Muscle of leg (tissue), 11 donors: ENCODE measurements around the gene TRAK1. TPM values are rescaled to one million over a fixed set of nuclear protein-coding genes. Genes with fewer than 3 reads are reported as not detected.
A peak's percentile ranks its signal among the peaks of the same experiment; 100 is the strongest.

Experiments
- DNase-seq: peaks from one replicate; pipeline ENCODE4 v3.0.0; 2013
- H3K27ac ChIP-seq: one replicate; pipeline ENCODE4 v1.5.1; 2013; ENCODE audit warnings: mild to moderate bottlenecking, low read length, control low read depth
- H3K27me3 ChIP-seq: one replicate; pipeline ENCODE4 v1.6.1; 2013; ENCODE audit warnings: low read length; ENCODE audit not compliant: control insufficient read depth, insufficient read depth
- H3K36me3 ChIP-seq: one replicate; pipeline ENCODE4 v1.6.1; 2013; ENCODE audit warnings: low read length; ENCODE audit not compliant: control insufficient read depth, insufficient read depth
- H3K4me1 ChIP-seq: one replicate; pipeline ENCODE4 v1.6.1; 2013; ENCODE audit warnings: low read length; ENCODE audit not compliant: control insufficient read depth, insufficient read depth
- H3K4me3 ChIP-seq: one replicate; pipeline ENCODE4 v1.5.1; 2013; ENCODE audit warnings: low read length, control low read depth
- H3K9me3 ChIP-seq: replicated peaks from 2 replicates; pipeline ENCODE4 v1.6.1; 2013; ENCODE audit warnings: low read depth, low read length; ENCODE audit not compliant: control insufficient read depth
- WGBS: methylation state at CpG from one replicate; pipeline ENCODE4 v1.1.5; 2013; ENCODE audit warnings: missing lambda C conversion rate; ENCODE audit not compliant: insufficient coverage; 5-methylcytosine and 5-hydroxymethylcytosine counted together
- polyA plus RNA-seq, 8 donors: library from polyadenylated mRNA; unstranded; fragments of 120-200 nt; gene quantifications; one replicate each; pipeline versions ENCODE4 v1.2.1 to v1.2.3, GENCODE V29; 2013; ENCODE audit warnings: inconsistent platforms in 1 of 8, low replicate concordance in 1 of 8; ENCODE audit not compliant: insufficient read length in 8 of 8, insufficient read depth in 1 of 8
- total RNA-seq: library from RNA; stranded (reverse); fragments of 120-200 nt; gene quantifications from one replicate; pipeline ENCODE4 v1.2.4, GENCODE V29; 2013

TRAK1 gene
- total and polyA plus RNA-seq, 9 donors: 62.6 to 117 (median 84.2) TPM

DNA sequence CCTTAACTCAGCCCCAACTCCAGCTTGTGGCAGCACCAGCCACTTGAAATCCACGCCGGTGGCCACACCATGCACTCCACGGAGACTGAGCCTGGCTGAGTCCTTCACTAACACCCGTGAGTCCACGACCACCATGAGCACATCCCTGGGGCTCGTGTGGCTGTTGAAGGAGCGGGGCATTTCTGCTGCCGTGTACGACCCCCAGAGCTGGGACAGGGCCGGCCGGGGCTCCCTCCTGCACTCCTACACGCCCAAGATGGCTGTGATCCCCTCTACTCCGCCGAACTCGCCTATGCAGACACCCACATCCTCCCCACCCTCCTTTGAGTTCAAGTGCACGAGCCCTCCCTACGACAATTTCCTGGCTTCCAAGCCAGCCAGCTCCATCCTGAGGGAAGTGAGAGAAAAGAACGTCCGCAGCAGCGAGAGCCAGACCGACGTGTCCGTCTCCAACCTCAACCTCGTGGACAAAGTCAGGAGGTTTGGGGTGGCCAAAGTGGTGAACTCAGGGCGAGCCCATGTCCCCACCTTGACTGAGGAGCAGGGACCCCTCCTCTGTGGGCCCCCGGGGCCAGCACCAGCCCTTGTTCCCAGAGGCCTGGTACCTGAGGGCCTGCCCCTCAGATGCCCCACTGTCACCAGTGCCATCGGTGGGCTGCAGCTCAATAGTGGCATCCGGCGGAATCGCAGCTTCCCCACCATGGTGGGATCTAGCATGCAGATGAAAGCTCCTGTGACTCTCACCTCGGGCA lies 132.0 kb downstream of the TRAK1 start:
- Histone ChIP-seq H3K27me3 (no peaks in the 10 kb centered on the region), H3K4me1 (no peaks in the 10 kb centered on the region), H3K9me3 (no peaks in the 10 kb centered on the region), H3K4me3 (no peak overlapping the region), H3K27ac (no peak overlapping the region), H3K36me3 (peaks cover 59% of the 10 kb centered on the region)
- WGBS: 91% methylated on average over 30 of the region's 31 CpGs
- DNase-seq: no peak

GRCh38 chr3:42224178-42224577 lies 133.0 kb downstream of the TRAK1 start:
- no peak overlapping the region for H3K4me3 ChIP-seq
- peaks cover 50% of the 10 kb centered on the region for H3K36me3 ChIP-seq
- 68% methylated on average over 6 of the region's 9 CpGs for WGBS
- H3K9me3 ChIP-seq: no peaks in the 10 kb centered on the region
- no peak overlapping the region for H3K27ac ChIP-seq
- H3K27me3 ChIP-seq: no peaks in the 10 kb centered on the region
- H3K4me1 ChIP-seq: no peaks in the 10 kb centered on the region
- DNase-seq: no peak

DNA sequence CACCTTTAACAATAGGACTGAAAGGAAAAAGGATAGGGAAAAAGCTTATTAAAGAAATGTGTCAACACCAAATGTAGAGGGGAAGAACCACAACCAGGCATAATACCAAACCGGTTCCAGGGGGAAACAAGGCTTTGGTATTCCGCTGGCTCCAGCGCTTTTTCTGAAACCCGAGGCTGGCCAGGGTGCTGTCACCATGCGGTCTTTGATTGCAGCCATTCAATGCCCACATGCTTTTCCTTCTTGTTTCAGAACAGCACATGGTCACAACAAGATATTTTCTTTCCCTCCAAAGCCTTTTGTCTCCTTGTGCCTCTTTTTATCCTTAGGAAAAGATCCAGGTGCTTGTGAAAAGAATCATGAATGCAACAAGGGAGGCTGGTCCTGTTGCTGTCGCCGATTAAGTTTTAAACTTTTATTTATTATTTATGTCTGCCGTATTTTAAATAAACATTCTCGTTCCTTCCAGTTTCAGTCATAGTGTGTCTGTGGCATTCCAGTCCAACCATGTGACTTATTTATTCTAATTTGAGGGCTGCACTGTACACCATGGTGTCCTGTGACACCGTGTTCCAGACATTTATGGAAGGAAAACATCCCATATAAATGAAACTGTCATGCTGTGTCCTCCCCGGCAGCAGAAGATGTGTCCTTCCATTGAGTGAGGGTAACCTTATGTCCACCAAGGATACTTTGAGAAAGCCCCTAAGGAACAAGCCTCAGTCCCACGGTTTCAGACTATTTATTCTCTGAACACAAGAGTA lies 133.7 kb downstream of the TRAK1 start:
- Histone ChIP-seq H3K36me3 (peaks cover 45% of the 10 kb centered on the region), H3K27ac (no peak overlapping the region), H3K9me3 (no peaks in the 10 kb centered on the region), H3K4me3 (no peak overlapping the region), H3K4me1 (peaks cover 3% of the 10 kb centered on the region), H3K27me3 (no peaks in the 10 kb centered on the region)
- no peak for DNase-seq
- WGBS: 60% methylated on average over 5 of the region's 12 CpGs

DNA sequence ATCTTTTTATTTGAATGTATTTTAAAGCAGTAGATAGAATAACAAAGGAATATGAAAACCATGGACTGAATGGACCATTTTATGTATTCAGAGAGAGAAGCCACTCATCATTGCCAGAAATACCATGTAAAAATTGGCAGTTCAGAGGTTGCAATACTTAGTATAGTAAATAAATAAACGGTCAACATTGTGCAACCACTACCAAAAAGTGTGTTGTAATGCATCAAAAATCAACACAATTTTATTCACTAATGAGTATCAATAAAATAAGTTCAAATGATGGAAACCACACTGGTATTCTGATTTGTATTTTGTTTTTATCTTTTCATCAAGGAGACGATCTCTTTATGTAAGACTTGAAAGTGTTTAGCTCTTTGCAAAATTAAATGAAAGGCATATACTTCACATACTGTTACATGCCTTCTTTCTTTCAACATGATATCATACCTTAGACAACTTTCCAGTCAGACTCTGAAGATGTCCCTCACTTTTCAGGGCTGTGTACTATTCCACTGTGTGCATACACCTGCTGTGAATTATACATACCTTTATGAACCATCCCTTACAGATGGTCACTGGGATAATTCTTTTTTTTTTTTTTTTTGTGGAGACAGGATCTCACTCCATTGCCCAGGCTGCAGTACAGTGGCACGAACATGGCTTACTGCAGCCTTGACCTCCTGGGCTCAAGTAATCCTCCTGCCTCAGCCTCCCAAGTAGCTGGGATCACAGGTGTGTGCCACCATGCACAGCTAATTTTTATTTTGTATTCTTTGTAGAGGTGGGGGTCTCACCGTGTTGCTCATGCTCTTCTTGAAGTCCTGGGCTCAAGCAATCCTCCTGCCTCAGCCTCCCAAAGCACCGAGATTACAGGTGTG lies 134.6 kb downstream of the TRAK1 start:
- no peaks in the 10 kb centered on the region for H3K27me3 ChIP-seq
- H3K36me3 ChIP-seq: peaks cover 36% of the 10 kb centered on the region
- no peak for DNase-seq
- peaks cover 3% of the 10 kb centered on the region for H3K4me1 ChIP-seq
- no peak overlapping the region for H3K4me3 ChIP-seq
- H3K9me3 ChIP-seq: no peaks in the 10 kb centered on the region
- no peak overlapping the region for H3K27ac ChIP-seq
- WGBS: no CpG with 5 or more reads among the region's 5 CpGs

DNA sequence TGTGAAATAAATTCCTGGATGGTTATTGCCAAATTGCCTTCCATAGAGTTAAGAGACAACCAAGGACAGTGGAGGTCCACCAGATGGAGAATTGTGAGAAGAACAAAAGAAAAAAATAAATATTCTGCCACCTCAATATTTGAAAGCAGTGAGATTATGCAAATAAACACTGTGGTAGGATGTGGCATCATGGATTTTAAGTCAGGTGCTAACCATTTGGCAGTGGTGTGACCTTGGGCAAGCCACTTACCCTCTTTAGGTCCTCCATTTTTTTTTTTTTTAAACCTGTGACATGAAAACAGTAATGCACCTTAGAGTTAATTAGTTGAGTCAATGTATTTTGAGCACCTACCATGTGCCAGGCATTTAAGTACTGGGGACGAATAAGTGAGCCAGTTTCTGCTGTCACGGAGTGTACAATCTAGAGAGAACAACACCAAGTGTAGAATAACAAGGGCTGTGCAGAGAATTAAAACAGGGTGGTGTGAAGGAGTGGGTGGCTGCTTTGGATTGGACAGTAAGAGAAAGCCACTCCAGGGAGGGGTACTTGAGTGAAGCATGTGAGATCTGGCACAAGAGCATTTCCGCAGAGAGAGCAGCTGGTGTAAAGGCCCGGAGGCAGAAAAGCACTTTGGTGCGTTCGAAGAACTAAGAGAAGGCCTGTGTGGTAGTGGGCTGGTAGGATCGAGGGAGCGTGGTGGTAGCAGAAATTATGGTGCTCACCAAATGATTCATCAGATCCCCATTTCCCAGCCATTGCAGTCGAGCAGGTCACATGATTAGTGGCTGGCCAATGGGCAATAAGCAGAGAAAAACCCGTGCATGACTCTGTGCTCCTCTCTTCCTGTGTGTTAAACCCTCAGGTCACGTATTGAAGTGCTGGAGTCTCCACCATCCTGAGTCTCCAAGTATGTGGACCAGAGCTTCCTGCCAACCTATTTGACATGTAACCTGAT lies 135.6 kb downstream of the TRAK1 start:
- no peak overlapping the region for H3K4me3 ChIP-seq
- 75% methylated on average over 8 of the region's 11 CpGs for WGBS
- no peak for DNase-seq
- H3K27me3 ChIP-seq: no peaks in the 10 kb centered on the region
- no peaks in the 10 kb centered on the region for H3K9me3 ChIP-seq
- peaks cover 29% of the 10 kb centered on the region for H3K36me3 ChIP-seq
- no peak overlapping the region for H3K27ac ChIP-seq
- H3K4me1 ChIP-seq: peaks cover 3% of the 10 kb centered on the region

DNA sequence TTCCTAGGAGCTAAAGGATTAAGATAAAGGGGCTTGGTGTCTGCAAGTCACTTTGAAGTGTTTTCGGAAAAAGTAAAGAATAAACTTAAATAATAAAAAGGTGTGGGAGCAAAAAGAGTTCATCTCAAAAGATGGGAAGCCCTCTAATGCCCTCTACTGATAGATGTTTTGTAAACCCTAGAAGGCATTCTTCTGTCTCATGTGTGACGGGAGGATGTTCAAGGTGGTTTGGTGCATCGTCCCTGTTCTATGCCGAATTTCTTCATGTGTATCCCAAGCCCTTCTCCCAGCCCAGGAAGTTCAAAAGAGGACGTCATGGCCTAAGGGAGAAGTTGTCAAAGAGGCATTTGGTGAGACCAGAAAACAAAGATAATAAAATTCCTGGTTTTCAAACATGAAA lies 137.6 kb downstream of the TRAK1 start:
- WGBS: no CpG with 5 or more reads among the region's 5 CpGs
- peaks cover 3% of the 10 kb centered on the region for H3K4me1 ChIP-seq
- H3K27me3 ChIP-seq: no peaks in the 10 kb centered on the region
- no peaks in the 10 kb centered on the region for H3K9me3 ChIP-seq
- peaks cover 10% of the 10 kb centered on the region for H3K36me3 ChIP-seq
- no peak overlapping the region for H3K4me3 ChIP-seq
- DNase-seq: no peak
- no peak overlapping the region for H3K27ac ChIP-seq

DNA sequence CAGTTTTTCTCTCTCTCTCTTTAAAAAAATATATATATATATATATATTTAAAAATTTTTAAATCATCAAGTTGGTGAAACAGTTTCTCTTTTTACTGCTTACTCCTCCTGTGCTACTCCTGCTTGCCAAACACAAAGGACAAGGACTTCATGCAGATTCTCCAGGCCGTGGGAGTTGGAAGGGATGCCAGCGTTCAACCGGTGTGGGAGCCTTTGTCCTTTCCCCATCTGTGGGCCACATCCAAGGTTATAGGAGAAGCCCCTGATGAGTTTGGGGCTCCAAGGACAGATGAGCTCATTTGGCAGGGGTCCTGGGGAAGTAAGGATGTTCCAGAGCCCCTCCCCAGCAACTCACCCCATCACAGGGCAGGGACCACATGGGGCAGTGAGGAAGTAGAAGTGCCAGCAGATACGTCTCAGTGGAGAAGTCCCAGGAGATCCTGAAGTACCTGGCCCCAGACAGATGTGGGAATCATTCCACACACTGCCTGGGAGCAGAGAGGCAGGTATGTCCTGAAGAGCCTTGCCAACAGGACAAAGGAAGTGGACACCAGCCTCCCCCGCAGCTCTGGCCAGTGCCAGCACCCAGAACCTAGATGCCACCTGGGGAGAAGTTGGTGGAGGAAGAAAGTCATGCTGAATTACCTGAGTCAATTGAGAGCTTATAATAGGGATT lies 138.2 kb downstream of the TRAK1 start:
- no peaks in the 10 kb centered on the region for H3K27me3 ChIP-seq
- peak; percentile 12 for DNase-seq
- no peak overlapping the region for H3K4me3 ChIP-seq
- H3K27ac ChIP-seq: no peak overlapping the region
- H3K36me3 ChIP-seq: peaks cover 5% of the 10 kb centered on the region
- no peaks in the 10 kb centered on the region for H3K9me3 ChIP-seq
- H3K4me1 ChIP-seq: peaks cover 3% of the 10 kb centered on the region
- WGBS: 25% methylated on average over 4 of the region's 5 CpGs

GRCh38 chr3:42229942-42230688 lies 139.0 kb downstream of the TRAK1 start:
- WGBS: 70% methylated on average over 4 of the region's 14 CpGs
- Histone ChIP-seq H3K9me3 (no peaks in the 10 kb centered on the region), H3K36me3 (peaks cover 5% of the 10 kb centered on the region), H3K4me3 (no peak overlapping the region), H3K27me3 (peaks cover 1% of the 10 kb centered on the region), H3K4me1 (peaks cover 3% of the 10 kb centered on the region), H3K27ac (no peak overlapping the region)
- DNase-seq: peak; percentile 73
